SU-DHL-6 (cell line): ENCODE data around the gene SOX18.

Experiments
- CTCF ChIP-seq: fragments of 200-600 bp; sonication (generic); IDR thresholded peaks from one replicate; pipeline ENCODE4 v1.5.1; 2017; ENCODE audit warnings: antibody characterized with exemption, mild to moderate bottlenecking, low read length, moderate library complexity; ENCODE audit not compliant: insufficient read depth, poor library complexity, severe bottlenecking
- EZH2phosphoT487 ChIP-seq: fragments of 200-600 bp; sonication (generic), shearing (Covaris generic); conservative IDR thresholded peaks from 2 replicates; pipeline ENCODE4 v1.6.1; 2018; ENCODE audit warnings: mild to moderate bottlenecking, antibody characterized with exemption, low read length, moderate library complexity, mixed read lengths

GRCh38 chr20:64074184-64074789, 24.8 kb upstream of the SOX18 start:
- TF ChIP-seq CTCF (no peak), EZH2phosphoT487 (no peak)
